Natural killer cell treated with Interleukin-12 subunit alpha and Interleukin-12 subunit beta and Interleukin-15 and Interleukin-18, amount 100 ng/mL, for 72 hours (primary cell): ENCODE measurements around the gene CARD9. TPM values are rescaled to one million over a fixed set of nuclear protein-coding genes. Genes with fewer than 3 reads are reported as not detected.

Experiments used
- ATAC-seq, 2 donors: fragments of 150-1000 bp; cut with Tn5 transposase in 1 of 2; sonication (Bioruptor Pico), chemical (Tn5 transposase) in 1 of 2; 2 replicates each; pipeline ENCODE4 v1.10.0; 2021
- DNase-seq: peaks from one replicate; pipeline ENCODE4 v3.0.0; 2022; ENCODE audit warnings: low spot score
- H3K27ac Mint-ChIP-seq, 2 donors: 1 replicate in 1 of 2; 2 replicates in 1 of 2; pipeline ENCODE4 v1.8.0; 2022; ENCODE audit warnings: mixed read lengths in 2 of 2, mild to moderate bottlenecking in 1 of 2, moderate library complexity in 1 of 2
- H3K27me3 Mint-ChIP-seq, 2 donors: 1 replicate in 1 of 2; 2 replicates in 1 of 2; pipeline ENCODE4 v1.8.0; 2022; ENCODE audit warnings: mixed read lengths in 2 of 2
- H3K36me3 Mint-ChIP-seq: one replicate; pipeline ENCODE4 v1.8.0; 2022; ENCODE audit warnings: mixed read lengths
- H3K4me1 Mint-ChIP-seq, 2 donors: 1 replicate in 1 of 2; 2 replicates in 1 of 2; pipeline ENCODE4 v1.8.0; 2022; ENCODE audit warnings: low read depth in 2 of 2, mixed read lengths in 2 of 2, mild to moderate bottlenecking in 1 of 2
- H3K4me3 Mint-ChIP-seq: one replicate; pipeline ENCODE4 v1.8.0; 2022; ENCODE audit warnings: mixed read lengths
- H3K9me3 Mint-ChIP-seq: 2 replicates; pipeline ENCODE4 v1.8.0; 2022; ENCODE audit warnings: mixed read lengths
- total RNA-seq, 2 donors: library from RNA; stranded (reverse); gene quantifications; one replicate each; pipeline ENCODE4 v1.2.3, GENCODE V29; 2022

CARD9 gene
- total RNA-seq, 2 donors from 2014 or later: 2.8 to 9.4 TPM

- H3K9me3 Mint-ChIP-seq: no peaks in the 10 kb centered on the region
- no peaks in the 10 kb centered on the region for H3K36me3 Mint-ChIP-seq
- no peak overlapping the region for H3K27ac Mint-ChIP-seq
- DNase-seq: no peak
- ATAC-seq: no peak
- H3K4me3 Mint-ChIP-seq: no peak overlapping the region
- H3K4me1 Mint-ChIP-seq: no peaks in the 10 kb centered on the region
- no peaks in the 10 kb centered on the region for H3K27me3 Mint-ChIP-seq
These were observed 3.4 kb downstream of the CARD9 start for GRCh38 chr9:136370037-136370436.

- no peaks in the 10 kb centered on the region for H3K36me3 Mint-ChIP-seq
- H3K27ac Mint-ChIP-seq: no peak overlapping the region
- ATAC-seq (no peak), DNase-seq (no peak)
- H3K4me1 Mint-ChIP-seq: no peaks in the 10 kb centered on the region
- no peak overlapping the region for H3K4me3 Mint-ChIP-seq
- no peaks in the 10 kb centered on the region for H3K9me3 Mint-ChIP-seq
- H3K27me3 Mint-ChIP-seq: no peaks in the 10 kb centered on the region
These were observed 5.3 kb downstream of the CARD9 start for GRCh38 chr9:136368190-136368589.

GRCh38 chr9:136367296-136368145 lies 5.9 kb downstream of the CARD9 start:
- H3K9me3 Mint-ChIP-seq: no peaks in the 10 kb centered on the region
- DNase-seq (no peak), ATAC-seq (no peak)
- no peaks in the 10 kb centered on the region for H3K4me1 Mint-ChIP-seq
- H3K27me3 Mint-ChIP-seq: no peaks in the 10 kb centered on the region
- H3K36me3 Mint-ChIP-seq: no peaks in the 10 kb centered on the region
- H3K4me3 Mint-ChIP-seq: no peak overlapping the region
- no peak overlapping the region for H3K27ac Mint-ChIP-seq

GRCh38 chr9:136366826-136367225 lies 6.6 kb downstream of the CARD9 start:
- no peak overlapping the region for H3K27ac Mint-ChIP-seq
- no peaks in the 10 kb centered on the region for H3K36me3 Mint-ChIP-seq
- no peak overlapping the region for H3K4me3 Mint-ChIP-seq
- DNase-seq (no peak), ATAC-seq (no peak)
- no peaks in the 10 kb centered on the region for H3K4me1 Mint-ChIP-seq
- H3K27me3 Mint-ChIP-seq: no peaks in the 10 kb centered on the region
- no peaks in the 10 kb centered on the region for H3K9me3 Mint-ChIP-seq

- no peak overlapping the region for H3K4me3 Mint-ChIP-seq
- ATAC-seq: no peak
- no peaks in the 10 kb centered on the region for H3K36me3 Mint-ChIP-seq
- no peaks in the 10 kb centered on the region for H3K9me3 Mint-ChIP-seq
- no peaks in the 10 kb centered on the region for H3K4me1 Mint-ChIP-seq
- no peak overlapping the region for H3K27ac Mint-ChIP-seq
- DNase-seq: no peak
- H3K27me3 Mint-ChIP-seq: no peaks in the 10 kb centered on the region
These were observed 7.7 kb downstream of the CARD9 start for GRCh38 chr9:136365775-136366222.

GRCh38 chr9:136364942-136365774 lies 8.3 kb downstream of the CARD9 start:
- Mint-ChIP-seq H3K27me3 (no peaks in the 10 kb centered on the region), H3K4me1 (no peaks in the 10 kb centered on the region), H3K9me3 (no peaks in the 10 kb centered on the region), H3K36me3 (no peaks in the 10 kb centered on the region), H3K27ac (no peak overlapping the region), H3K4me3 (no peak overlapping the region)
- DNase-seq: no peak
- no peak for ATAC-seq

GRCh38 chr9:136363949-136364748 lies 9.3 kb downstream of the CARD9 start:
- no peaks in the 10 kb centered on the region for H3K9me3 Mint-ChIP-seq
- ATAC-seq (no peak), DNase-seq (no peak)
- no peak overlapping the region for H3K27ac Mint-ChIP-seq
- no peaks in the 10 kb centered on the region for H3K4me1 Mint-ChIP-seq
- peak overlapping the region; percentile 34 for H3K4me3 Mint-ChIP-seq
- H3K36me3 Mint-ChIP-seq: no peaks in the 10 kb centered on the region
- H3K27me3 Mint-ChIP-seq: no peaks in the 10 kb centered on the region

GRCh38 chr9:136363106-136363948 lies 10.1 kb downstream of the CARD9 start, which contains the start of gene DNLZ:
TSS of gene DNLZ (minus strand) at chr9:136363744. CDS start at chr9:136363714, 30 bp downstream.
- no peaks in the 10 kb centered on the region for H3K4me1 Mint-ChIP-seq
- no peak within 1 kb of the TSS for H3K27ac Mint-ChIP-seq
- peak; percentile 95 to 96 for ATAC-seq
- no peaks in the 10 kb centered on the region for H3K27me3 Mint-ChIP-seq
- peak; percentile 95 for DNase-seq
- no peaks in the 10 kb centered on the region for H3K36me3 Mint-ChIP-seq
- H3K9me3 Mint-ChIP-seq: no peaks in the 10 kb centered on the region
- H3K4me3 Mint-ChIP-seq: peak within 1 kb of the TSS; percentile 71

- Mint-ChIP-seq H3K27ac (no peak overlapping the region), H3K4me3 (no peak overlapping the region), H3K27me3 (no peaks in the 10 kb centered on the region), H3K4me1 (no peaks in the 10 kb centered on the region), H3K36me3 (no peaks in the 10 kb centered on the region), H3K9me3 (no peaks in the 10 kb centered on the region)
- DNase-seq (no peak), ATAC-seq (no peak)
These were observed 11.1 kb downstream of the CARD9 start for GRCh38 chr9:136362450-136362784.

GRCh38 chr9:136361754-136362449 lies 11.6 kb downstream of the CARD9 start:
- no peaks in the 10 kb centered on the region for H3K9me3 Mint-ChIP-seq
- ATAC-seq: no peak
- no peaks in the 10 kb centered on the region for H3K27me3 Mint-ChIP-seq
- no peak for DNase-seq
- H3K27ac Mint-ChIP-seq: no peak overlapping the region
- H3K4me3 Mint-ChIP-seq: no peak overlapping the region
- no peaks in the 10 kb centered on the region for H3K36me3 Mint-ChIP-seq
- H3K4me1 Mint-ChIP-seq: no peaks in the 10 kb centered on the region

GRCh38 chr9:136361047-136361753 lies 12.3 kb downstream of the CARD9 start:
- Mint-ChIP-seq H3K27me3 (no peaks in the 10 kb centered on the region), H3K4me3 (no peak overlapping the region), H3K36me3 (no peaks in the 10 kb centered on the region), H3K4me1 (no peaks in the 10 kb centered on the region), H3K27ac (no peak overlapping the region), H3K9me3 (no peaks in the 10 kb centered on the region)
- DNase-seq (no peak), ATAC-seq (no peak)
